Lung (tissue), 11 donors: ENCODE data around the gene C17orf114.

Source experiments
- ATAC-seq: fragments of 200-7000 bp; cut with Tn5 transposase; one replicate; pipeline ENCODE4 v1.9.1; 2020; ENCODE audit warnings: moderate number of reproducible peaks; ENCODE audit not compliant: insufficient read depth, low FRiP score
- DNase-seq, 3 donors: peaks; one replicate each; pipeline ENCODE4 v3.0.0-alpha.2; 2013 to 2017
- H3K27ac ChIP-seq, 2 donors: one replicate each; pipeline ENCODE4 v1.5.1; 2013; ENCODE audit warnings: mild to moderate bottlenecking in 2 of 2, moderate library complexity in 2 of 2, control low read depth in 1 of 2, inconsistent platforms in 1 of 2, low read depth in 1 of 2, low read length in 1 of 2
- H3K27me3 ChIP-seq, 3 donors: one replicate each; pipeline ENCODE4 v1.5.1; 2013; ENCODE audit warnings: low read length in 2 of 3; ENCODE audit not compliant: control insufficient read depth in 3 of 3, insufficient read depth in 3 of 3
- H3K36me3 ChIP-seq, 4 donors: one replicate each; pipeline ENCODE4 v1.5.1; 2013; ENCODE audit warnings: low read length in 4 of 4, mild to moderate bottlenecking in 1 of 4, moderate library complexity in 1 of 4; ENCODE audit not compliant: control insufficient read depth in 4 of 4, insufficient read depth in 4 of 4
- H3K4me1 ChIP-seq, 5 donors: one replicate each; pipeline ENCODE4 v1.5.1; 2013; ENCODE audit warnings: low read length in 5 of 5, mild to moderate bottlenecking in 2 of 5, moderate library complexity in 1 of 5; ENCODE audit not compliant: control insufficient read depth in 5 of 5, insufficient read depth in 5 of 5
- H3K4me3 ChIP-seq: one replicate; pipeline ENCODE4 v1.5.1; 2013; ENCODE audit warnings: mild to moderate bottlenecking, control low read depth, moderate library complexity
- H3K9ac ChIP-seq, 2 donors: one replicate each; pipeline ENCODE4 v1.5.1; 2013; ENCODE audit warnings: low read length in 2 of 2, control low read depth in 1 of 2; ENCODE audit not compliant: insufficient read depth in 1 of 2
- H3K9me3 ChIP-seq, 4 donors: one replicate each; pipeline ENCODE4 v1.5.1; 2013; ENCODE audit warnings: low read length in 3 of 4, mild to moderate bottlenecking in 1 of 4, moderate library complexity in 1 of 4; ENCODE audit not compliant: control insufficient read depth in 4 of 4, insufficient read depth in 3 of 4
- CTCF ChIP-seq: IDR thresholded peaks from 2 replicates; pipeline ENCODE4 v1.5.1; 2012; ENCODE audit warnings: mild to moderate bottlenecking; ENCODE audit errors: control extremely low read depth, extremely low read depth
- WGBS, 2 donors: extraction: QIAGEN DNeasy Blood & Tissue Kit; methylation state at CpG; one replicate each; pipeline ENCODE4 v1.1.7; 2013; 5-methylcytosine and 5-hydroxymethylcytosine counted together
- donor health status: control.
- donor health status: control.
- donor health status: Bipolar disorder and iron deficiency.
- donor health status: healthy.
- donor health status: DM: yes; HTN: yes; CAD: no.

Gene C17orf114

GRCh38 chr17:4842376-4842775, 40.2 kb upstream of the C17orf114 start:
- TF ChIP-seq CTCF = no peak
- DNase-seq = no peak
- no peak for ATAC-seq
- Histone ChIP-seq H3K36me3 (peaks cover 0 to 9% (median 1%) of the 10 kb centered on the region in 4 donors), H3K27me3 (no peaks in the 10 kb centered on the region), H3K4me3 (no peak overlapping the region), H3K27ac (no peak overlapping the region), H3K4me1 (peaks cover 0 to 15% (median 13%) of the 10 kb centered on the region in 5 donors), H3K9ac (no peak overlapping the region), H3K9me3 (no peaks in the 10 kb centered on the region)
- WGBS, 2 donors = 93 to 94% methylated on average over 3 of the region's 3 CpGs

GRCh38 chr17:4840893-4841242, 38.7 kb upstream of the C17orf114 start:
- peaks cover 0 to 26% (median 15%) of the 10 kb centered on the region in 5 donors for H3K4me1 ChIP-seq
- H3K27ac ChIP-seq = no peak overlapping the region
- 66 to 70% methylated on average over 10 of the region's 10 CpGs for WGBS, 2 donors
- DNase-seq (no peak), ATAC-seq (no peak)
- TF ChIP-seq CTCF = no peak
- no peaks in the 10 kb centered on the region for H3K27me3 ChIP-seq
- peaks cover 0 to 4% (median 1%) of the 10 kb centered on the region in 4 donors for H3K36me3 ChIP-seq
- no peak overlapping the region for H3K9ac ChIP-seq
- no peaks in the 10 kb centered on the region for H3K9me3 ChIP-seq
- no peak overlapping the region for H3K4me3 ChIP-seq

- H3K9me3 ChIP-seq = no peaks in the 10 kb centered on the region
- ATAC-seq (no peak), DNase-seq (no peak)
- no peak overlapping the region for H3K4me3 ChIP-seq
- H3K27me3 ChIP-seq = no peaks in the 10 kb centered on the region
- H3K27ac ChIP-seq = no peak overlapping the region
- peaks cover 2 to 32% (median 17%) of the 10 kb centered on the region in 5 donors for H3K4me1 ChIP-seq
- 53 to 60% methylated on average over 8 of the region's 8 CpGs for WGBS, 2 donors
- TF ChIP-seq CTCF = no peak
- H3K36me3 ChIP-seq = peaks cover 0 to 3% (median 1%) of the 10 kb centered on the region in 4 donors
- no peak overlapping the region for H3K9ac ChIP-seq
These were observed 38.1 kb upstream of the C17orf114 start for GRCh38 chr17:4839965-4840892.
